ENCODE measurements around the gene TMEM18. TPM values are rescaled to one million over a fixed set of nuclear protein-coding genes. Genes with fewer than 3 reads are reported as not detected.

Gene TMEM18
- total and polyA plus RNA-seq, 2 donors (not counting 1 experiment from before 2014, with no cell fraction given): 15.2 to 39.7 TPM

DNA sequence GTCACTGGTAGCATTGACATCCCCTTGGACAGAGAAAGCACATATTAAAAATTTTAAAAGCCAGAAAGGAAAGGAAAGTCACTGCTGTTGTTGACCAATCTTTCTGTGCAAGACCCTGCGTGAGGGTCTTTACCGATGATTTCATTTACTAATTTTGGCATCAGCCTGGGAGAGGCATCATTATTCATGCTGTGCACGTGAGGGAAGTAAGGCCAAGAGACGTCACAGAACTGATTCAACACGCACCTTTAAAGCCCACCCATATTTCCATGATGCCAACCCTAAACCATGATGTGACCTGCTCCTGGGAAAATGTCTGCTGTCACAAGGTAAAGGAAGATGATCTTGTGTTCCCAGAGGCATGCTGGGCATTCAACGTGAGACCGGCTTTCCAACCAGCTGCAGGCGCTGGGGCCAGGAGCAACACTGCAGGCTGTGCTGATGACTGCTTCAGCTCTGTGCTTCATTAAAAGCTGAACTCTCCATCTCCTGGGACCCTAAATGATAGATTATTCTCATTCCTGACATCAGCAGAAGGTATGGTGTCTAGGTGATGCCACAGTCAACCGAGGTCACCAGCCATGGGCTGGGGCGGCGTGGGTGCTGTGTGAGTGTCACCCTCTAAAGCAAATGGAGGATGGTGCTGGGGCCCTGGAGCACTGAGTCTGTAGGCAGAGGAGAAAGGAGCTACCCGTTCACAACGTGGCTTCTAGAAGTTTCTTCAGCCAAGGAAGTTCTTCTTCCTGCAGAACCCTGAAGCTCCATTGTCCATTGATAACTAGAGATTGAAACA is 53.9 kb downstream of the TMEM18 start:
- no peak overlapping the region for H3K27ac ChIP-seq (ENCODE audit: insufficient read depth, low read length)

DNA sequence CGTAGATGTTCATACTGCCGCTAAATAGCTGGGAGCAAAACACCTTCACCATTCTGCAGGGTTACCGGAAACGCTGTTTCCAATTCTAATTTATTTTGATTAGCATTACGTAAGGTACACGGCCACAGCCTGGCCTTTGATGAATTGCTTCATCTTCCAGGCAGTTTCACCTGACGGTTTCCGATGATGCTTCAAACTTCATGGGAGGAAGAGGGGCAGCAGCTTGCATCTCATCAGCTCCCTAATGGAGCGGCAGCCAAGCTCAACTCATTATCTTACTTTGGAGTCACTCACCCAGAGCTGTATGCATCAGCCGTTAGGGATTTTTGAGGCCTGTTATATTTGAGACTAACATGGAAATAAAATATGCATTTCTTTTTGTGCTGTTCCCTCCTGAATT is 54.8 kb downstream of the TMEM18 start:
- Histone ChIP-seq H3K4me2 (ENCODE audit: extremely low read depth, insufficient read depth, low read length) (no peak overlapping the region), H3K9ac (ENCODE audit: insufficient read depth, low read length) (no peak overlapping the region), H3K27me3 (ENCODE audit: control insufficient read depth, insufficient read depth, low read length) (no peaks in the 10 kb centered on the region), H4K20me1 (ENCODE audit: control insufficient read depth, extremely low read depth, insufficient read depth, low read length) (no peaks in the 10 kb centered on the region), H3K36me3 (ENCODE audit: control insufficient read depth, insufficient read depth, low read length) (no peaks in the 10 kb centered on the region), H3K4me3 (replicated peaks in 1 of 4; ENCODE audit: control extremely low read depth in 1 of 4, insufficient read depth in 1 of 4, low read depth in 3 of 4, low read length in 4 of 4) (no peak overlapping the region), H3K79me2 (ENCODE audit: control insufficient read depth, insufficient read depth, low read length) (no peaks in the 10 kb centered on the region), H3K9me3 (ENCODE audit: control insufficient read depth, insufficient read depth, low read depth, low read length) (no peaks in the 10 kb centered on the region), H3K4me1 (ENCODE audit: control insufficient read depth, extremely low read depth, insufficient read depth, low read length) (no peaks in the 10 kb centered on the region), H2AFZ (ENCODE audit: low read length) (no peak overlapping the region), H3K27ac (ENCODE audit: insufficient read depth, low read length) (no peak overlapping the region)
- TF ChIP-seq EZH2 (IDR thresholded peaks at IDR 0.05; ENCODE audit: low read length, missing control alignments): no peak
- TF ChIP-seq, protein P1, sequence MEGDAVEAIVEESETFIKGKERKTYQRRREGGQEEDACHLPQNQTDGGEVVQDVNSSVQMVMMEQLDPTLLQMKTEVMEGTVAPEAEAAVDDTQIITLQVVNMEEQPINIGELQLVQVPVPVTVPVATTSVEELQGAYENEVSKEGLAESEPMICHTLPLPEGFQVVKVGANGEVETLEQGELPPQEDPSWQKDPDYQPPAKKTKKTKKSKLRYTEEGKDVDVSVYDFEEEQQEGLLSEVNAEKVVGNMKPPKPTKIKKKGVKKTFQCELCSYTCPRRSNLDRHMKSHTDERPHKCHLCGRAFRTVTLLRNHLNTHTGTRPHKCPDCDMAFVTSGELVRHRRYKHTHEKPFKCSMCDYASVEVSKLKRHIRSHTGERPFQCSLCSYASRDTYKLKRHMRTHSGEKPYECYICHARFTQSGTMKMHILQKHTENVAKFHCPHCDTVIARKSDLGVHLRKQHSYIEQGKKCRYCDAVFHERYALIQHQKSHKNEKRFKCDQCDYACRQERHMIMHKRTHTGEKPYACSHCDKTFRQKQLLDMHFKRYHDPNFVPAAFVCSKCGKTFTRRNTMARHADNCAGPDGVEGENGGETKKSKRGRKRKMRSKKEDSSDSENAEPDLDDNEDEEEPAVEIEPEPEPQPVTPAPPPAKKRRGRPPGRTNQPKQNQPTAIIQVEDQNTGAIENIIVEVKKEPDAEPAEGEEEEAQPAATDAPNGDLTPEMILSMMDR (conservative IDR thresholded peaks at IDR 0.05 in 1 of 2, IDR thresholded peaks at IDR 0.05 in 1 of 2; ENCODE audit: low read depth in 1 of 2, low read length in 2 of 2): no peak
- no peak for DNase-seq (ENCODE audit: low read depth in 2 of 2)

More for the DNA sequence above, 53.9 kb downstream of the TMEM18 start:
- TF ChIP-seq, protein P1 (conservative IDR thresholded peaks at IDR 0.05 in 1 of 2, IDR thresholded peaks at IDR 0.05 in 1 of 2; ENCODE audit: low read depth in 1 of 2, low read length in 2 of 2): no peak
- TF ChIP-seq EZH2 (IDR thresholded peaks at IDR 0.05; ENCODE audit: low read length, missing control alignments): no peak
- Histone ChIP-seq H4K20me1 (ENCODE audit: control insufficient read depth, extremely low read depth, insufficient read depth, low read length) (no peaks in the 10 kb centered on the region), H3K27me3 (ENCODE audit: control insufficient read depth, insufficient read depth, low read length) (no peaks in the 10 kb centered on the region), H3K4me3 (replicated peaks in 1 of 4; ENCODE audit: control extremely low read depth in 1 of 4, insufficient read depth in 1 of 4, low read depth in 3 of 4, low read length in 4 of 4) (no peak overlapping the region), H3K9me3 (ENCODE audit: control insufficient read depth, insufficient read depth, low read depth, low read length) (no peaks in the 10 kb centered on the region), H3K36me3 (ENCODE audit: control insufficient read depth, insufficient read depth, low read length) (no peaks in the 10 kb centered on the region), H3K4me1 (ENCODE audit: control insufficient read depth, extremely low read depth, insufficient read depth, low read length) (no peaks in the 10 kb centered on the region), H3K79me2 (ENCODE audit: control insufficient read depth, insufficient read depth, low read length) (no peaks in the 10 kb centered on the region), H3K4me2 (ENCODE audit: extremely low read depth, insufficient read depth, low read length) (no peak overlapping the region), H2AFZ (ENCODE audit: low read length) (no peak overlapping the region), H3K9ac (ENCODE audit: insufficient read depth, low read length) (no peak overlapping the region)
- DNase-seq (ENCODE audit: low read depth in 2 of 2): no peak

DNA sequence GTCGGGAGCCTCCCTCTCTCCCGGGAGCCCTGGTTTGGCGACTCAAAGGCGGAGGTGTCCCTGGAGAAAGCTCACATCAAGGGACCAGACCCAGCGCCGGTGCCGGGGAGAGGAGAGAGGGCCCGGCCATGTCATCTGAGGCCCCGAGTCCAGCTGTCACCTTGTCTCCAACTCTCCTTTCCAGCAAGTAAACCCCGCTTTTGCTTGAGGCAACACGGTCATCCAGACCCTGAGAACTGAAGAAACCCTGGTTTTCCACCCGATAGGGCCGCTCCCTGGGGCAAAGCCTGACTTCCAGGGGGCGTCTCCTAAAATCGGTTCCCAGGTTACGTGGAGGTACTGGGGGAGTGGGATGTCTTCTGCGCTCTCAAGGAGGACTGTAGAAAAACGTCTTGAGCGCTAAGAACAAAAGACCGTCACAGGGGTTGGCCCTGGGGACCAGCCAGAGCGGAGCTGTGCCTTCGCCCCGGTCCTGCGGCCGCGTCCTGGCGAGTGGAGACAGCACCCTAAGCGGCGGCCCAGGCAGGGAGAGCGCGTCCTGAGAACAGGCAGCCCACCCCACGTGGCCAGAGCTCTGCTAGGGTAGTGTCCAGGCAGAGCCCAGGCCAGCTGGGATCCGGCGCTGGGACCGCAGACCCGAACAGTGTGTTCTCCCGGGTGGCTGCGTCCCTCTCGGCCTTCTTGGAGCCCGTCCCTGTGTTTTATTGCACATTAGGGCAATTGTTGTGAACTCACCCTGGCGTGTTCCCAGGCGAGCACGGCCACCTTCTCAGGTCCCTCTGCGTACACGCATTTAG is 55.7 kb downstream of the TMEM18 start:
- H4K20me1 ChIP-seq (ENCODE audit: control insufficient read depth, extremely low read depth, insufficient read depth, low read length): no peaks in the 10 kb centered on the region
- no peak for TF ChIP-seq EZH2 (IDR thresholded peaks at IDR 0.05; ENCODE audit: low read length, missing control alignments)
- TF ChIP-seq, protein P1 (conservative IDR thresholded peaks at IDR 0.05 in 1 of 2, IDR thresholded peaks at IDR 0.05 in 1 of 2; ENCODE audit: low read depth in 1 of 2, low read length in 2 of 2): no peak

More for the DNA sequence above, 55.7 kb downstream of the TMEM18 start:
- no peak for DNase-seq (ENCODE audit: low read depth in 2 of 2)
- no peak overlapping the region for H3K4me3 ChIP-seq (replicated peaks in 1 of 4; ENCODE audit: control extremely low read depth in 1 of 4, insufficient read depth in 1 of 4, low read depth in 3 of 4, low read length in 4 of 4)
- H3K36me3 ChIP-seq (ENCODE audit: control insufficient read depth, insufficient read depth, low read length): no peaks in the 10 kb centered on the region
- no peaks in the 10 kb centered on the region for H3K4me1 ChIP-seq (ENCODE audit: control insufficient read depth, extremely low read depth, insufficient read depth, low read length)
- H3K9ac ChIP-seq (ENCODE audit: insufficient read depth, low read length): no peak overlapping the region
- H3K9me3 ChIP-seq (ENCODE audit: control insufficient read depth, insufficient read depth, low read depth, low read length): no peaks in the 10 kb centered on the region
- H3K79me2 ChIP-seq (ENCODE audit: control insufficient read depth, insufficient read depth, low read length): no peaks in the 10 kb centered on the region
- H3K4me2 ChIP-seq (ENCODE audit: extremely low read depth, insufficient read depth, low read length): no peak overlapping the region
- no peak overlapping the region for H2AFZ ChIP-seq (ENCODE audit: low read length)
- H3K27me3 ChIP-seq (ENCODE audit: control insufficient read depth, insufficient read depth, low read length): no peaks in the 10 kb centered on the region
- H3K27ac ChIP-seq (ENCODE audit: insufficient read depth, low read length): no peak overlapping the region

Measured in fibroblast of lung (primary cell).